ENCODE results near the gene SLC17A3.

The SLC17A3 gene

DNA sequence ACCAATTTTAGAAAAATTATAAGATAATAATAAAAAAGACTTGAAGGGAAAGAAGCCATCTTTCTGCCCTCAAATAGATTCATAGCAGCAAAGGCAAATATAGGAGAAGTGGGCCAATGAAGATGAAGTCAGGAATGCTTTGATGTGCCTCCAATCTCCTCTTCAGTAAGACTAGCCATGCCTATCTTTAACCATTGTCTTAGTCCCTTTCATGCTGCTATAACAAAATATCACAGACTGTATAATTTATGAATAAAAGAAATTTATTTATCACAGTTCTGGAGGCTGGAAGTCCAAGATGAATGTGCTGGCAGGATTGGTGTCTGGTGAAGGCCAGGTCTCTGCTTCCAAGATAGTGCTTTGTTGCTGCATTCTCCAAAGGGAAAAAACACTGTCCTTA, 18.8 kb upstream of the SLC17A3 start:
- no peak overlapping the region for H3K4me3 ChIP-seq (ENCODE audit: low read depth, low read length)

DNA sequence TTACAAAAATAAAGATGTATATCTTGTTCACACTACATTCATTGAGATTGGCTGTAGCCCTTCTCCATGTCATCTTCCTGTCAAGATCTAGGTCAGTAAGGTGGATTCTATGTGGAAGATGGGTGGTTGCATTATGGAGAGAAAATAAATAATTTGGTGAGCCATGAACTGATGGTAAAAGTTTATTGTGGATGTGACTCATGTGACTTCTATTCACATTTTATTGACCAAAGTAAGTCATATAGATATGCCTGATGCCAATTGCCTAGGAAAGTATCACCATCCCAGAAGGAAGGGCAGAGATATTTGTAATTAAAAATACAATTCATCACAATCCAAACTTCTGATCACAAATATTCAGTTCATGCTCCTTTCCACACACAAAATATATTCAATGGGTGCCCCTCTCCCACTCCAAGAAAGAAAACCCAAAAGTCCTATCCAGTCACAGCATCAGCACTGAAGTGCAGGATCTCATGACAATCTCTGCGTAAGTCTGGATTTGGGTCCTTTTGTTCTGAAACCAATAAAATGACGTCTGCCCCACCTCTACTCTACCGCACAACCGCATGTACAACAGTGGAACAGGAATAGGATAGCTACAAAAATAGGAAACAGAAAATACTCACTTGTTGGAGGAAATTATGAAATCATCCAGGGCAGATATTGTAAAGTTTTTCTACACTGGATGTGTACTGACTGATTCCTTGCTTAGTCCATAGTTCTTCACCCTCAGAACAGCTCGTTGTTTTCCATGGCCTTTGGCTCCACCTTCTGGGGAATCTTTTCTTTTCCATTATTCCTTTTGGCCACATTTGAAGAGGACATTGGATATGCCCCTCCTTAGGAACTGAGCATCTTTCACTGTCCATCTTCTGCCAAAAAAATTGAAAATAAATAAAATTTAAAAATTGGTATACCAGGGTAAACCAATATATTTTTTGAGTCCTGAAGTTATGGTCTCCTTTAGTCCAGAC, 16.1 kb upstream of the SLC17A3 start:
- H3K4me3 ChIP-seq (ENCODE audit: low read depth, low read length), result no peak overlapping the region

DNA sequence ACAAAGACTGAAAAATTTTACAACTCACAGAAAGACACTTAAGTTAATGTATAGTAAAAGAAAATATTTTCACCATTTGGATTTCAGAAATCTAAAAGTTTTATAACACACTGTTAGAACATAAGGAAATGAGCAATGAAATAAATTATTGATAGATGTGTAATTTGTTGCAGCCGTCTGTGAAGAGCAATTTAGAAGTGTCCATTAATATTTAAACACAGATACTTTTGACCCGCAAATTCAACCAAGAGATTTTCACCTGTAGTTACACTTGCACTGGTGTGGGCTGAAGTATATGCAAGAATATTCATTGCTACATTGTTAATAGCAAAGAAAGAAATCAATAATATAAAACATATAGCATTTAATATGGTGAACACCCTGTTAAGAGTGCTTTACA, 14.6 kb upstream of the SLC17A3 start:
- no peak overlapping the region for H3K4me3 ChIP-seq (ENCODE audit: low read depth, low read length)

DNA sequence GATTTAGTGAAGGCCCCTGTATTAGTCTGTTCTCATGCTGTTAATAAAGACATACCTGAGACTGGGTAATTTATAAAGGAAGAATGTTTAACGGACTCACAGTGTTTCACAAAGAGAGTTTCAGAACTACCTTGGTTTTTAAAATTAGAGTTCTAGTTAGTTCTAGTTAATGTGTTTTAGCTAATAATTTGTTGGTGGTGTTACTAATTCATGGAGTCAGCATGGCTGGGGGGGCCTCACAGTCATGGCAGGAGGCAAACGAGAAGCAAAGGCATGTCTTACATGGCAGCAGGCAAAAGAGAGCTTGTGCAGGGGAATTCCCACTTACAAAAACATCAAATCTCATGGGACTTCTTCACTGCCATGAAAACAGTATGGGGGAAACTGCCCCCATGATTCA, 12.0 kb upstream of the SLC17A3 start:
- no peak overlapping the region for H3K4me3 ChIP-seq (ENCODE audit: low read depth, low read length)

DNA sequence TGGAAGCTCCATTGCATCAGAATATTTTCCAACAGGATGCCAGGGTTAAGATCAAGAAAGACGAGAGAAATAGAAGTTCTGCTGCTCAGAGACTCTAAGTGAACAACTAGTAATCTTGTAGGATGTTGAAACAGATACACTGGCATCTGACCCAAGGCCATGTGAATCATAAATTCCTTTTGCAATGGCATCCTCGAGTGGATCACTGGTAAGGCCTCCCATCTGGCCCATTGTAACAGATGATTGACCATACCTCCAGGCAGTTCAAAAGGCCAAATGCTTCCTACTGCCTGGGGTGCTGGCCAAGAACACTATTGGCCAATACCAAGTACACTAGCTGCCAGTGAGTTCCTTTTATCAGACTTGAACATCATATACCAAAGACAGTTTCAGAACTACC, 9.9 kb upstream of the SLC17A3 start:
- no peak overlapping the region for H3K4me3 ChIP-seq (ENCODE audit: low read depth, low read length)

DNA sequence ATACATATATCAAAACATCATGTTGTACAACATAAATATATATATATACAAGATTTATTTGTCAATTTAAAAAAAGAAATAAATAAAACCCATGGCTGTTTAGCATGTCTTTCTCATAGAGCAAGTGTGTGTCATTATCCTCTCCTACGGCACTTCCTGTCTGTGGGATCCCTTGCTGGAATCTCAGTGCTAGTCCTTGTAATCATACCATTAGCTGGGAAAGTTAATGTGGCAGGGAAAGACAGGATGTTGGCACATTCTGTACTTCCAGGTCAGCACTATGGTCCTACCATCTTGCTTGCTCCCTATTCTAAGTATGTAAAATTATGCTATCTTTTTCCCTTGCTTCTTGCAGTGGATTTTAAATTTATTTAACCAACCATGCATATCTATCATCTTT, 9.5 kb upstream of the SLC17A3 start:
- H3K4me3 ChIP-seq (ENCODE audit: low read depth, low read length), result no peak overlapping the region

DNA sequence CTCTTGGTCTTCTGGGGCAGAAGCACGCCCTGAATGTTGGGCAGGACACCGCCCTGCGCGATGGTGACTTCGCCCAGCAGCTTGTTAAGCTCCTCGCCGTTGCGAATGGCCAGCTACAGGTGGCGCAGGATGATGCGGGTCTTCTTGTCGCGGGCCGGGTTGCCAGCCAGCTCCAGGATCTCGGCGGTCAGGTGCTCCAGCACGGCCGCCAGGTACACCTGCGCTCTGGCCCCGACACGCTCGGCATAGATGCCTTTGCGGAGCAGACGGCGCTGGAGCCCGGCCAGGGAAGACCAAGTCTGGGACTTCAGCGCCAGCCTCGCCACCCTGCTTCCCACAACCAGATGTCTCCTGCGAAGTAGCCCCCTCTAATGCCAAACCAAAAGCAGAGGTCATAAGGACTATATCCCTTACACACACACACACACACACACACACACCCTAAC, 8.0 kb upstream of the SLC17A3 start:
- H3K4me3 ChIP-seq (ENCODE audit: low read depth, low read length), result no peak overlapping the region

DNA sequence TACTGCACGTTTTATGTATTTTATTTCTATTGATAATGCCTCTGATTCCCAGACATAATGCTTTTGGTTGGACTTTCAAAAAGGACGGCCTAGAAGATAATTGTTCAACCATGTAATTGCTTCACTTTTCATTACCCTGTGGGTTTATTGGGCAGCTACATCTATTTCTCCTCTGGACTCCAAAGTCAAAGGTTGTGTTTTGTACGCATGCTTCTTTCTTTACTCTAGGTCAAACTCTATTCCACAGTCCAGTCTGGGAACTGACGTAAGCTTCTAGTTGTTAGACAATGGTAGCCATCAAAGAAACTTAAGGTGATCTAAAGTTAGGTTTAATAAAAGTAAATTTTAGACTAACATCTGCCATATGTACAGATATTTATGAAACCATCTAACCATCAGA, 6.6 kb upstream of the SLC17A3 start:
- no peak overlapping the region for H3K4me3 ChIP-seq (ENCODE audit: low read depth, low read length)

DNA sequence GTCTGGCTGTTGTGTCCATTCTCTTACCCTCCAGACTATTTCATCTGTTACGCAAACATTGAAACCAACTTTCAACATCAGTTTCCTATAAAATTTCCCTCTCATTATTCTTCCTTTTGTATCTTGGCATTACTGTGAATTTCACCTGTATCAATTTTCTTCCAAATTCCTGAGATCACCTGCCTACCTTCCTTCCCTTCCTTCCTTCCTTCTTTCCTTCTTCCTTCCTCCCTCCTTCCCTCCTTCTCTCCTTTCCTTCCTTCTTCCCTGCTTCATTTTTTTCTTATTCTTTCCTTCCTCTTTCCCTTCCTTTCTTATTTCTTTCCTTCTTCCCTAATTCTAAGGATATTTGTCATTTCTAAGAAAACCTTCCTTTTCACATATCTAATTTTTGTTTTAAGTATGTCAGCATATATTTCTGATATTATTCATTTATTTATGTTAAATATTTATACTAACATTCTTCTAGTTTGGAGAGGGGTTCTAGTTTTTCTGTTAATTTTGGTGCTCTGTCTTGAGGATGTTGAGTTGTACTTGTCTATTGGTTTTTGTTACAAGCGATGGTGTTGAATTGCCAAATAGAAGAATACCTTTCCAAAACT, 4.8 kb upstream of the SLC17A3 start:
- no peak overlapping the region for H3K4me3 ChIP-seq (ENCODE audit: low read depth, low read length)

DNA sequence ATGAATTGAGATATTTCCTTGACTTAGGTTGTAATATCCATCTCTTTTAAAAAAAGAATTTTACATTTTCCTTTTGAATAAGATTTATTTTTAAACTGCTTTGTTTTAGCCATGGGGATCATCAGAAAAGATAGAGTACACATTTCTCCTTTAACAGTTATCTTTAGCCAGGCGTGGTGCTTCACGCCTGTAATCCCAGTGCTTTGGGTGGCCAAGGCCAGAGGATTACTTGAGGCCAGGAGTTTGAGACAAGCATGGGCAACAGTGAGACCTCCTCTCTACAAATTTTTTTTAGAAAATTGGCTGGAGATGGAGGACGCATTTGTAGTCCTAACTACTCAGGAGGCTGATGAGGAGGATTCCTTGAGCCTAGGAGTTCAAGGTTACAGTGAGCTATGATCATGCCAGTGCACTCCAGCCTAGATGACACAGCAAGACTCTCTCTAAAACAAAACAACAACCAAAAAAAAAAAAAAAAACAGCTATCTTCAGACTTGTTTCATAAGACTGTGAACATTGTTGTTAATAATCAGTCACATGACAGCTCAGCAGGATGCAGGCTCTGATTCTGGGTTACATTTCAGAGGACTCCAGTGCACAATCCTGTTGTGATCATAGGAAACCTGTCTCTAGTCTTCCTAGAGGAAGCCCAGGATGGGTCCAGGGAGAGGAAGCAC, 2.0 kb upstream of the SLC17A3 start:
- no peak overlapping the region for H3K4me3 ChIP-seq (ENCODE audit: low read depth, low read length)

DNA sequence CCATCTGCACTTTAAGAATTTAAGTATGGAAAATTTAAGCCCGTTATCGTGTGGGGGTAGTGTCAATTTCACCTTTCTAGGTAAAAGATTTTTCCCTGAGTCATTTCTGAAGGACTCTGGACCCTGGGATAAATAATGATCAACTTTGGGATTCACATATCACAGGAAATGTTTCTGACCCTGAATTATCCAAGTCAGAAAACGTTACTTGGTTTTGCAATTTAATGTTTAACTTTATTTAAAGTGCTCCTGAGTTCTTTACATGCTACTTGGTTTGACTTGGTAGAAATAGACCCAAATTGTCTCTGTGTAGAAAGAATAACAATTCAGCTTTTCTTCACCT, 1.5 kb upstream of the SLC17A3 start:
- no peak overlapping the region for H3K4me3 ChIP-seq (ENCODE audit: low read depth, low read length)

DNA sequence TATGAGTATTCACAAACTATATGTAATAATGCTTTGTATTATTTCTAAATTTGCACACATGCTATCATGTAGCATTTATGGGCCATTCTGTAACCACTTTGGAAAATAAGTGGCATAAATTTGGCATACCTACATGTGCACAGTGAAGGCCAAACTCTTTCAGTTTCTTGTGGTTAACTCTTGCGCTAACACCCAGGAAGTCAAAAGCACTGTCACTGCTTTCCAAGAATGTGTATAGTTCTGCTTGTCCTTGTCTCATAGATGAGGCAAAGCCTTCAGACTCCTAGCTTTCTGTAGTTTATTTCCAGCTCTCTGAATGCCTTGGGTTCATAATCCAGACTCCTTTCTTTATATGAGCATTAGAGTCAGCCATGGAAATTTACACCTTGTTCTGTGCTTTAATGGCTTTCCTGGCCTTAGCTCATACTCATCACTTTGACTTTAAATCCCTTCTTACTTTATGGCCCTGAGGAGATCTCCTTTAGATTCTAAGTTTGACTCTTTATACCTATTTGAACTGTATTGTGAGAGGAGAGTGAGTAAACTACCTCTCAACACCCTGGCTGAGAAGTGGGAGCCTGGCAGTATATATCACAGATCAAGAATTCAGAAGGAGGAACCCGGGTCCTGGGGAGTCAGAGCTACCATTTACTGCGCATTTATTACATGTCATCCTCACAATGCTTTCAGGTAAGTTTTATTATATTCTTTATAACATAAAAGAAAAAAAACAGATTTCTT, 949 bp upstream of the SLC17A3 start:
- H3K4me3 ChIP-seq (ENCODE audit: low read depth, low read length), result no peak overlapping the region

DNA sequence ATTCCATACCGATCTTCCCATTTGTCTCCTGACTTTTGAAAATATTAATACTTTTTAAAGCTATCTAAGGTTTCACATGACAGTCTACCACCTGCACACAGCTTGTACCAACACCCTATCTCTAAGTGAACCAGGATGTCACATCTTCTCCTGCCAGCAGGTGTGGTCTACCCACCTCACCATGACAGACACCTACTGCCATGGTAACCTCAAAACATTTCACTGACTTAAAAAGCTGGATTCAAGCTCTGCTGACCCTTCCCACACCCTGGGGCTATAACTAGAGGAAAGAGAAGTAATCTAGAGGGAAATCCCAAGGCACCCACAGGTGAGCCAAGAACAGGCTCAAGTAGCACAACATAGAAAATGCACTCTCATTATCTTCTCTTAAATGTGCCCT, 1.2 kb downstream of the SLC17A3 start:
- no peak overlapping the region for H3K4me3 ChIP-seq (ENCODE audit: low read depth, low read length)

DNA sequence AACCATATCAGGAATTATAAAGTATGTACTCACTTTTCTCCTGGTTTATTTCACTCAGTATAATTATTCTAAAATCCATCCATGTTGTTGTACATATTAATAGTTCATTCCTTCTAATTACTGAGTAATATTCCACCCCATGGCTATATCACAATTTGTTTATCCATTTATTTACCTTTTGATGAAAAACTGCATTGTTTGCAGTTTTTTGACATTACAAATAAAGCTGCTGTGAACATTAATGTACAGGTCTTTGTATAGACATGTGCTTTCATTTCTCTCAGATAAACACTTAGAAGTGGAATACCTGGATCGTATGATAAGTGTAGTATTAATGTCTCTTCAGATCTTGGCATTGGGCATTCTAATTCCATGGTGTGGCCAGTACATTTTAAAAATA, 4.2 kb downstream of the SLC17A3 start:
- no peak overlapping the region for H3K4me3 ChIP-seq (ENCODE audit: low read depth, low read length)

DNA sequence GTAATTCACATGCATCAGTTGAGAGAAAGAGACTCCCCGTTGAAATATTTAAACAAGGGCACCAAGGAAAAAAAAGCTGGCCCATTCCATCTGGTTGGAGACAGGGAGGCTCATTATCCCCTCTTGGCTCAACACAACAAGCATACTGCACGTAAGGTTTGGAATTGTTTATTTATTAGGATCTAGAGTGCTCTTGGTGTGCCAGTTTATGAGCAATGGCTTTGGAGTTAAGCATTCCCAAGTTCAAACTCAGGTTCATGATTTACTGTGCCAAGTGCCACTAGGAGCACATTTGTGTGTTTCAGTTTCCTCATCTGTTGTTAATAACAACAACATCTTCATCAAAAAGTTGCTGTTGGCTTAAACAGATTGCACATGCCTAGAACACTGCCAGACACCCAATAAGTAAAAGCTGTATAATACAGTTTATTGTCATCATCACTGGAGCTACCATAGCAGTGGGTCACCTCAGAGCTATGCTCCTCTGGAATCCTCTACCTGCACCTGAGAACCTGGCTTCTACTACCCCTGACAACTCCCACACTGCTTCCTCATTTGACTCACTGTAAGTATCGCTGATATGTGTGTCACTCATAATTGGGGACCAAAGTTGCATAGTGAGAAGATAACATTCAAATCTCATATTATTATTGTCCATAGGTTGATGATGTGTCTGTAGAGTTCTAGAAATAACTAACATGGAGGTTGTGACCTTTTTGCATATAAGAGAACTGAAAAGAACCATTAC, 5.4 kb downstream of the SLC17A3 start:
- H3K4me3 ChIP-seq (ENCODE audit: low read depth, low read length), result no peak overlapping the region

DNA sequence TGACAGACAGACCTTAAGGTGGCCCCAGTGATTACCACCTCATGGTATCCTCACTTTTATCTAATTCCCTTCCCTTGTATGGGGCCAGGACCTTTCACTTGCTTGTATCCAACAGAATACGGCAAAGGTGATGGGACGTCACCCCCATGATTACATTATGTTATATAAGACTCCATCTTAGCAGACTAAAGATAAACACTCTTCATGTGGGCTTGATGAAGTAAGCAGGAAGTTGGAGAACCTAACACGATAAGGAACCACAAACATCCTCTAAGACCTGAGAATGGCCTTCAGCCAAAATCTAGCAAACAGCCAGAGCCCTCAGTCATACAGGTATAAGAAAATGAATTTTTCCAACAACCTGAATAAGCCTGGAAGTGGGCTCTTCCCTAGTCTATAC, 8.0 kb downstream of the SLC17A3 start:
- no peak overlapping the region for H3K4me3 ChIP-seq (ENCODE audit: low read depth, low read length)

DNA sequence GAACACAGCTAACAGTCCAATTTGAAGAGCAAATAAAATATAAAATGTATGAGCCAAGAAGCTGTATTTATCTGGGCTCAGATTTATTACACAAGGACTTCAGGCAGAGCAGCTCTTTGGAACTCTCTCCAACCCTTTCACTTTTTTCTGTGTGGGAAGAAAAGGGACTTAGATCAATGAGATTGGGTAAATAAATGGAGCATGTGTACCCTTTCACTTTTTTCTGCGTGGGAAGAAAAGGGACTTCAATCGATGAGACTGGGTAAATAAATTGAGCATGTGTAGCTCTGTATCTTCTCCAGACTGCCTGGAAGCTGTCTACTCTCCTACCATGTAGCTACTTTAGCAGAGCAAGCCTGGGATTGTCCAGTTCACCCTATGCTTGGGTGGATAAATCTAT, 10.7 kb downstream of the SLC17A3 start:
- H3K4me3 ChIP-seq (ENCODE audit: low read depth, low read length), result no peak overlapping the region

DNA sequence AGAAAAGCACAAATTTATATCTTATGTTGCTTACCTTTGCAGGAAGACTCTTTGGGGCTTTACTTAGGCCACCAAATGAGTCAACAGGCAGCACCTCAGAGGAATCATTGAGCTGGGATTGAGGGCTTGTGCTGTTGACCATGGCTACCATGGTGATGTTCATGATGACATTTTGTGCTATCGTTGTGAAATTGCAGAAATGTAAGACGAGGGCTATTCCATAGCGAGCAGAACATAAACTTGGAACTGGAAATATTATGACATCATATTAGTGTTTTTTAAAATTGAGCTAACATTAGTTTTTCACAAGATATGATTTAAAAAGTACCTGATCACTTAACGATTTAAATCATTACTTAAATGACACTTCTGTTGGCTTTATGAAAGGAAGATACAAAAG, 11.8 kb downstream of the SLC17A3 start:
- no peak overlapping the region for H3K4me3 ChIP-seq (ENCODE audit: low read depth, low read length)

DNA sequence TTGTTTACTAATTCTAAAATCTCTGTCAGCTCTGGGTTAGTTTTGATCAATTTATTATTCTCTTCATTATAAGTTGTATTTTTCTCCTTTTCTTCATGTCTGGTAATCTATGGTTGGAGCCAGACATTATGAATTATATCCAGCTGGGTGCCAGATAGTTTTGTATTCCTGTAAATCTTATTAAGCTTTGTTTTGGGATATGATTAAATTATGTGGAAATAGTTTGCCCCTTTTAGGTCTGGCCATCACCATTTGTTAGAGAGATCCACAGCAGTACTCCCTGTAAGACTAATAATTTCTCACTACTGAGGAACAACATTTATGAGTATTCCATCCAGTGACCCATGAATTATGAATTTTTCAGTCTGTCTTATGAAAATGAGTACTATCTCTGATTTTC, 21.3 kb downstream of the SLC17A3 start:
- H3K4me3 ChIP-seq (ENCODE audit: low read depth, low read length), result no peak overlapping the region

DNA sequence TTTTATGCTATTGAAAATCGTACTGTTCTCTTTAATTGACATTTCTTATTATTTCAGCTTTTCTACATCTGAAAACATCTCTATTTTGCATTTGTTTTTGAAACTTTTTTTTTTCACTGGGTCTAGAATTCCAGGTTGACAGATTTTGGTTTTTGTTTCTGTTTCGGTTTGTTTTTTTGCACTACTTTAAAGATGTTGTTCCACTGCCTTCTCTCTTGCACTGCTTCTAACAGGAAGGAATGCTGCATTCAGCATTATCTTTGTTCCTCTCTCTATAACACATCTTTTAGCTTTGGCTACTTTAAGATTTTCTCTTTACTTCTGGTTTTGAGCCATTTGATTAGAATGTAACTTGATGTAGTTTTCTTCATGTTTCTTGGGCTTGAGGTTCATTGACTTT, 22.1 kb downstream of the SLC17A3 start:
- H3K4me3 ChIP-seq (ENCODE audit: low read depth, low read length), result no peak overlapping the region

DNA sequence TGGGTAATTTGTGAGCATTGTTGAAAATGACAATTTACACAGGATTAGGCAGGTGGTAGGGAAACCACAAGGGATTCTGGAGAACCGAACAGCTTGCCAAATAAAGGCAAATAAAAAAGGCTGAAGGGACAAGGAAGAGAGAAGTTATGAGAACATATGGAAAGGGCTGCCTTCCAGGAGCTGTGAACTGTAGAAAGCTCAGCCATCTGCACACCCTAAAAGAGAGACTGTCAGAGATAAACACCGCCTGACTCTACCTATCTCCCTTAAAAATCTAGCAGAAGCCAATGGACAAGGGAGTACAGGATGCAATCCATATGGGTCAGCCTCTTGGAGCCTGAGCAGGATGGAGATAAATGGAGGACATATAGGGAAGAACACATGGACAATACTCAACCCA, 29.5 kb downstream of the SLC17A3 start:
- no peak overlapping the region for H3K4me3 ChIP-seq (ENCODE audit: low read depth, low read length)
